Non-pigmented ciliary epithelial cell (primary cell): ENCODE data around the gene ECSCR.

Experiments
- DNase-seq: peaks from one replicate; pipeline ENCODE4 v3.0.0-alpha.2; 2010; ENCODE audit warnings: low read depth

Gene ECSCR

GRCh38 chr5:139474890-139475791, 12.6 kb upstream of the ECSCR start:
- no peak for DNase-seq

- DNase-seq, result no peak
Measured at GRCh38 chr5:139473565-139473964, 11.0 kb upstream of the ECSCR start.

- no peak for DNase-seq
Measured at GRCh38 chr5:139473105-139473504, 10.6 kb upstream of the ECSCR start.

GRCh38 chr5:139472386-139473030, 10.0 kb upstream of the ECSCR start:
- no peak for DNase-seq

- DNase-seq, result no peak
Measured at GRCh38 chr5:139470821-139471300, 8.3 kb upstream of the ECSCR start, which contains the start of gene SMIM33. TSS of gene SMIM33 (plus strand) at chr5:139471004. CDS start at chr5:139471122, 118 bp downstream.

GRCh38 chr5:139468421-139468931, 5.9 kb upstream of the ECSCR start:
- no peak for DNase-seq

GRCh38 chr5:139461698-139462097, 845 bp downstream of the ECSCR start:
- no peak for DNase-seq

GRCh38 chr5:139461176-139461575, 1.4 kb downstream of the ECSCR start:
- no peak for DNase-seq

- no peak for DNase-seq
Measured at GRCh38 chr5:139460455-139460854, 2.1 kb downstream of the ECSCR start.

- DNase-seq, result no peak
Measured at GRCh38 chr5:139459451-139459934, 3.0 kb downstream of the ECSCR start.

GRCh38 chr5:139458580-139459407, 3.7 kb downstream of the ECSCR start:
- no peak for DNase-seq

GRCh38 chr5:139457653-139458306, 4.8 kb downstream of the ECSCR start:
- DNase-seq, result no peak

- no peak for DNase-seq
Measured at GRCh38 chr5:139457241-139457640, 5.3 kb downstream of the ECSCR start.

- no peak for DNase-seq
Measured at GRCh38 chr5:139456776-139457175, 5.8 kb downstream of the ECSCR start.

- DNase-seq, result no peak
Measured at GRCh38 chr5:139454568-139455290, 7.8 kb downstream of the ECSCR start.

- DNase-seq, result no peak
Measured at GRCh38 chr5:139453683-139454567, 8.6 kb downstream of the ECSCR start.

GRCh38 chr5:139451878-139452660, 10.5 kb downstream of the ECSCR start:
- no peak for DNase-seq

GRCh38 chr5:139451176-139451575, 11.4 kb downstream of the ECSCR start:
- DNase-seq, result no peak
